ENCODE measurements around the gene CASS4.

- TF ChIP-seq CTCF (IDR thresholded peaks at IDR 0.05) = no peak
- TF ChIP-seq POLR2A (IDR thresholded peaks at IDR 0.05) = no peak
These were observed at the start of gene CASS4 for GRCh38 chr20:56411759-56412472.
